NCI-H187 treated with DMSO at 0.1 percent for 48 hours (cell line): ENCODE measurements around the gene DYNLL2.
"Not testable (repeated sequence)": the region's sequence is repeated elsewhere in the genome, so short reads cannot be mapped to it uniquely, and the experiment has no call there.

Experiments
- DNase-seq: peaks from one replicate; lab custom pipeline; 2025; lab: John Stamatoyannopoulos, UW

The DYNLL2 gene

DNA sequence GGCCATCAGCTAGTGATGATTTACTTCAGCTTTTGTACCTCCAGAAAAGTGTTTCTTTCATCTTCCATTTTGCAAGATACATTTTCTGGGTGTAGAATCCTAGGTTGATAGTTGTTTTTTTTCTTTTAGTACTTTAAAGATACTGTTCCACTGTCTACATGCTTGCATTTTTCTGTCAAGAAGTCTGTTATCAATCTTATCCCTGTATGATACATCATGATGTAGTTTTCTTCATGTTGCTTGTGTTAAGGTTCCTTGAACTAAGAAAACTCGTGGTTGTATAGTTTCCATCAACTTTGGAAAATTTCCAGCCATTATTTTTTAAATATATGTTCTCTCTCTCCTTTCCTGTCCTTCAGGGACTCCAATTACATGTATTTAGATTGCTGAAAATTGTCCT lies 24.1 kb downstream of the DYNLL2 start:
- DNase-seq, result no peak

DNA sequence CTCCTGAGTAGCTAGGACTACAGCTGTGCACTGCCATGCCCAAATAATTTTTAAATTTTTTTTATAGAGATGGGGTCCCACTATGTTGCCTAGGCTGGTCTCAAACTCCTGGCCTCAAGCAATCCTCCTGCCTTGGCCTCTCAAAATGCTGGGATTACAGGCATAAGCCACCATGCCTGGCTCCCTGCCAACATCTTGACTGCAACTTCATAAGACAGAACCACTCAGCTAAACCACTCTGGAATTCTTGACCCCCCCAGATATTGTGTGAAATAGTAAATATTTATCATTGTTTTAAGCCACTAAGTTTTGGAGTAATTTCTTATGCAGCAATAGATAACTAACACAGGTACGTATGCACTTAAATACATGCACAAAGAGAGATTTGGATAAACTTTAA lies 26.0 kb downstream of the DYNLL2 start:
- no peak for DNase-seq

DNA sequence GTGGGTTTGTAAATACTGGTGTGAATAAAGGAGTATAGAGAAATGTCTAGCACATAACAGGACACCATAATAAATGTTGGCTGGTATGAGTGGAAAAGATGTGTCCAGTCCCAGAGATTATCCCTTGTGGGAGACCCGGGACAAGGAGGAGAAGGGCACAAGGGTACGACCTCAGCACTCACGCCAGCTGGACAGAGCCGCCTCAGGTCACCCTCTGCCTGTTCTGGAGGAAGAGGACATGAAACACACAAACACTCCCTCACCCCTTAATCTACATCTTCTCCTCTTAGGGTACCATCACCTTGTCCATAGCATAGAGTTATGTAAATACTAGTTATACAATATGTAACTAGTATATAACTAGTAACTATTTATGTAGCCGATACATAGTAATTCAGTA lies 26.8 kb downstream of the DYNLL2 start:
- DNase-seq, result no peak

DNA sequence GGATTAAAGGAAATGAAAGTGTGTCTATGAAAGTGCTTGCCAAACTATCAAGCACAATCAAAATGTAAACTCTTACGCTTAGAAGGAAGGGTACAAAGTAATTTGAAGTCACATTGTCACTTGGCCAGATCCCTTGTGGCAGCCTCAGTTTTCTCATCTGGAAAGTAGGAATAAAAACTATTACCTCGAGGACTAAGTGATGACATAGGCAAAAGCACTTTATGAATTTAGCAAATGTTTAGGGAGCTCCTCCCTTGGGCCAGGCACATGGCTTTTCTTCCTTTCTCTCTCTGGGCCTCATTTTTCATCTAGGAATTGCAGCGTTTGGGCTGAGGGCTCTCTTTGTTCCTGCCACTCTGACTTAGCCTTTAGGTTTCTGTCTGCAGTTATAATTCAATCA lies 28.5 kb downstream of the DYNLL2 start:
- DNase-seq, result no peak

DNA sequence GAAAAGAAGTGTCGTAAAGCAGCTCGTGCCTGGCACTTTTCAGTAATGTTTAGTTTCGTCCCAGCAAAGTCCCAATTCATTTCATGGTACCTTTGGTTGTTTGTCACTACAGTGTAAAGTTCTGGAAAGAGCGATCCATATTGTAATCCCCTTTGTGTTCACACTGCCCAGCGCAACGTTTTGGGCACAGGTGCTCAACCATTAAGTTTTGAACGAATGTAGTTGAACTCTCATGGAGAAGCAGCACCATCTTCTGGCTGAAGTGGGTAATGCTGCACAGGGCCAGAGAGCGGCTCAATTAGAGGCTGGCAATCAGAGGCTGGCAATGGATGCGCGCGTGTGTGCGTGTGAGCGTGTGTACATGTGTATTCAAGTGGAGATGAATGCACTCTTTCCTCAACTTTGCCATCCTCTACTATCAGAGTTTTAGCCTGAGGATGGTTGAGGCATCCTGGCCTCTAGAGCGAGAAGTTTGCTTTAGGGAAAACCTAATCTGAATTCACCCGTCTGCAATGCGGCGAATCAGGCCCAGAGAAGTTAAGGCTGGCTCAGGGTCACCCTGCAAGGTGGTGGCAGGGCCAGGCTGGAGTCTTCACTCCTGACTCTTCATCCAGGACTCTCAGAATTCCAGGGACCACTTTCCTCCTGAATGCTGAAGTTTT lies 29.9 kb downstream of the DYNLL2 start:
- no peak for DNase-seq

DNA sequence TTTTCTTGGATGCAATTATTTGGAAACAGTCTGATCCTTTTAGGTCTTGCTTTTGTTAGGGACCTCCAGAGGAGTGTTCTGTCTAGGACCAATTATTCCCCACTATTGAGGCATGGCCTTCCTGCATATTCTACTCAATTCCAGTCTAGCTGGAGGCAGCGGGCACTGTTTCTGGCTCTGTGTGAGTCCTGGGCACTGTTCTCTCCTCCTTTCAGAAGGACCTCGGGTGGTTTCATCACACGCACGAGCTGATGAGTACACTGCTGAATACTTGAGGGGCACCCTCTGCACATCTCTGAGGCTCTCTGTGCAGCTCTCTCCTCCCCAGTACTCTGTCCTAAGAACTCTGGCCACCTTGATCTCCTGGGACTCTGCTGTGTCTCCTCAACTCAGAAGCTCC lies 30.7 kb downstream of the DYNLL2 start:
- DNase-seq, result no peak

DNA sequence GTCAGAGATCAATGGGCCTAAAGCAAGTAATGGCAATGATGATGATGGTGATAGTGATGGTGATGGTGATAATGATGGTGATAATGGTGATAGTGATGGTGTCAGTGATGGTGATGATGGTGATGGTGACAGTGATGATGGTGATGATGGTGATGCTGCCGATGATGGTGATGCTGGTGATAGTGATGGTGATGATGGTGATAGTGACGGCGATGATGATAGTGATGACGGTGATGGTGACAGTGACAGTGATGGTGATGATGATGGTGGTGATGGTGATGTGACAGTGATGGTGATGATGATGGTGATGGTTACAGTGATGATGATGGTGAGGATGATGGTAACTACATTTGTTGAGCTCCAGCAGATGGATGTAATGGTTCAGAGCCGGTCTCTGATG lies 34.2 kb downstream of the DYNLL2 start:
- DNase-seq, result no peak

DNA sequence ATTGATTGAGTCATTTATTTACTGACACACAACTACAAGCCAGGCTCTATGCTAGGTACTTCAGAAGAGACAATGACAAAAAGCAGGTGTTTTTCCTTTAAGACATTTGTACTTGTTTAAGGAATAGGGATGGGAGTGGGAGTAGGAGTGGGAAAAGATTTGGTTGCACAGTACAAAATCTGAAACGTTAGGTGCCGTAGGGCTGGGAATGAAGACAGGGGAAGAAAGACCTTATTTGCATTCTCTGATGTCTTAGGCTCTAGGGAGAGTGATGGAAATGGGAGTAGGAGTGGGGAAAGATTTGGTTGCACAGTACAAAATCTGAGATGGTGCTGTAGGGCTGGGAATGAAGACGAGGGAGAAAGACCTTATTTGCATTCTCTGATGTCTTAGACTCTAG lies 36.3 kb downstream of the DYNLL2 start:
- DNase-seq, result no peak

DNA sequence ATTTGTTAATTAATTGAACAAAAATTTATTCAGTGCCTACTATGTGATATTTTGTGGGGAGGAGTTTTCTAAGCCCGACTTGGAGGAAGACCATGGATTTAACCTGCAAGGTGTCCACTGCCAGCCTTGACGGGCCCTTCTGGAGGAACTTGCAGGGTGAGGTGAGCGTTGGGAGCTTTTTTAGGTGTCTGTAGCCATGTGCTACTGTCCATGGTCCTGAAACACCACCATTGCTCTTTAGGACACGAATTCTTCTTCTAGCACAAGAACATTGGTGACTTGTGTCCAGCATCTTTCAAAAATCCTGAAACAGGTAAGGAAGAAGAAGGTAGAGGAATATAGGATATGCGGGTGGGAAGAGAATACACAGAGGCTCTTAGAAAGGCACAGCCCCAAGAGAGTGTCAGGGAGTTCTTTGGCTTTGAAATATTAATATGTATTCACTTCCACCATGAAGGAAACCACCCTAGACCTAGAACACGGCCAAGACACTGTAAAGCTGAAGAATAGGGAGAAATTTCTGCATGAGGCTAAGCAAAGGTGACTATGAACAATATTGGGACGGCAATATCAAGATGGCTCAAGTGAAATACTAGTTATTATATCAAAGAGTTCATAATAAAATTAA lies 37.1 kb downstream of the DYNLL2 start:
- DNase-seq, result no peak

DNA sequence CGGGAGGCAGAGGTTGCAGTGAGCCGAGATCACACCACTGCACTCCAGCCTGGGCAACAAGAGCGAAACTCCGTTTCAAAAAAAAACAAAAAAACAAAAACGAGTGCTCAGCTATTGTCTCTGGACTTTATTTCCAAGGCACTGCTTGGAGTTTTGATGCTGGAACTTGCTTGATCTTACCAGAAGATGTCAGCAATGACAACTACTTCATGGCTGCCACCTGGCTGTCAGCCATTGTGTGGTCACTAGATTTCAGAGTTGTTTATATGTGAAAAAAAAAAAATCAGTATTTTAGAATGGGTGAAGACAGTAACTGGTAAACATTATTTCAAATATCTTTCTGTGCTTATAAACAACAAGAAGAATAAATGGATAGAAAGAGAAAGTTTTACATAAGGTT lies 38.7 kb downstream of the DYNLL2 start:
- no peak for DNase-seq

DNA sequence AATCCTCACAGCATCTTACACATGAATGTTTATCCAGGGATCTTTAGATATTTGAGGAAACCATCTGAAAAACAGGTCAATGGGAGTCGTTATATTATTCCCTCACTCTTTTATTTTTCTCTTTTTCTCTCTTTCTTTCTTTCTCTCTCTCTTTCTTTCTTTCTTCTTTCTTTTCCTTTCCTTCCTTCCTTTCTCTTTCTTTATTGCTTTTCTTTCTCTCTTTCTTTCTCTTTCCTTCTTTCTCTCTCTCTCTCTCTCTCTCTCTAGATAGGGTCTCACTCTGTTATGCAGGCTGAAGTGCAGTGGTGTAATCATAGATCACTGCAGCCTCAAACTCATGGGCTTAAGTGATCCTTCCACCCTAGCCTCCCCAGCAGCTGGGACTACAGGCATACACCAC lies 44.6 kb downstream of the DYNLL2 start:
- DNase-seq, result no peak

DNA sequence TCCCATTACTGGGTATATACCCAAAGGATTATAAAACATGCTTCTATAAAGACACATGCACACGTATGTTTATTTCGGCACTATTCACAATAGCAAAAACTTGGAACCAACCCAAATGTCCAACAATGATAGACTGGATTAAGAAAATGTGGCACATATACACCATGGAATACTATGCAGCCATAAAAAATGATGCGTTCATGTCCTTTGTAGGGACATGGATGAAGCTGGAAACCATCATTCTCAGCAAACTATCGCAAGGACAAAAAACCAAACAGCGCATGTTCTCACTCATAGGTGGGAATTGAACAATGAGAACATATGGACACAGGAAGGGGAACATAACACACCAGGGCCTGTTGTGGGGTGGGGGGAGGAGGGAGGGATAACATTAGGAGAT lies 49.5 kb downstream of the DYNLL2 start:
- DNase-seq, result not testable (repeated sequence)

DNA sequence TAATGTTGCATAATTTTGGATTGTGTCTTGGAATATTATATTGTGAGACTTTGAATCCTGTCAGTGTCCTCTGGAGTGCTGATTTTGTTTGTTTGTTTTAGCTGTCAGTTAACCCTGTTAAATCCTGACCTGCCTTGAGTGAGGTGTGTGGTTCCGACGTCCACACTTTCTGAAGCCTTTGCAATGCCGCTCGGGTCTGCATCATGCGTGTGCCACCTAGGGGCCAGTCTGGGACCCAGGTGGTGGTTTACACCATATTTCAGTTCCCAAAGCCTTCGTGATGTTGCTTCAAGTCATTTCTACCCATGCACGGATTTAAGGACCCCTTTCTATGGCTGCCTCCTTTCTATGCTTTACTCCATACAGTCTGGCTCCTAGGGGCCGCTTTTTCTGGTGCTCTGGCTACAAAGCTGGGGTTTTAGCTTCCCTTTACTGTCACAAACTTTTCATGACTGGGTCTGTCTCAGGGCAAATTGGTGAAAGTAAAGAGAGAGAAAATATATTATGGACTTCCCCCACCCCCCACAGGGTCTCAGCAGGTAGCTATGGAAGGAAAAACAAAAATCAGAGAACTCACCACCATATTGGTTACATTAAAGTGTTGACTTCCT lies 53.6 kb downstream of the DYNLL2 start:
- no peak for DNase-seq

DNA sequence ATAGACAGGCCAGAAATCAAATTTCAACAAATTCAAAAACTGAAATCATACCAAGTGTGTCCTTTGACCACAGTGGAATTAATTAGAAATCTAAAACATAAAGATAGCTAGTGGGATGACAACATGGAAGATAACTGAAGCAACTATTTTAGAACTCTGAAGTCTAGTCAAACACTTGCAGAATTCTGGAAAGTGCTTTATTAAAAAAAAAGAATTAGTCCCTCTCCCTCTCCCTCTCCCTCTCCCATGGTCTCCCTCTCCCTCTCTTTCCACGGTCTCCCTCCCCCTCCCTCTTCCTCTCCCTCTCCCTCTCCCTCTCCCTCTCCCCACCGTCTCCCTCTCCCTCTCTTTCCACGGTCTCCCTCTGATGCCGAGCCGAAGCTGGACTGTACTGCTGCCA lies 58.3 kb downstream of the DYNLL2 start:
- no peak for DNase-seq

DNA sequence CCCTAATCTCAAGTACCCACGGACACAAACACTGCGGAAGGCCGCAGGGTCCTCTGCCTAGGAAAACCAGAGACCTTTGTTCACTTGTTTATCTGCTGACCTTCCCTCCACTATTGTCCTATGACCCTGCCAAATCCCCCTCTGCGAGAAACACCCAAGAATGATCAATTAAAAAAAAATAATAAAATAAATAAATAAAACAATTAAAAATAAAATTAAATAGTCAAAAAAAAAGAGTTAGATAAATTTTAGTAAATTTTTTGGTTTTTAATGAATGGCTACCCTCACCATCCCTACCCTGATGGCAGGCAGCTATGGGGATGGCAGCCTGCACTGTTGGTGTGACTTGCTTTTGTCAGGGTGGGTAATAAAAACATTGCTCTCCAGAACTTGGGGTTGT lies 60.1 kb downstream of the DYNLL2 start:
- not testable (repeated sequence) for DNase-seq

DNA sequence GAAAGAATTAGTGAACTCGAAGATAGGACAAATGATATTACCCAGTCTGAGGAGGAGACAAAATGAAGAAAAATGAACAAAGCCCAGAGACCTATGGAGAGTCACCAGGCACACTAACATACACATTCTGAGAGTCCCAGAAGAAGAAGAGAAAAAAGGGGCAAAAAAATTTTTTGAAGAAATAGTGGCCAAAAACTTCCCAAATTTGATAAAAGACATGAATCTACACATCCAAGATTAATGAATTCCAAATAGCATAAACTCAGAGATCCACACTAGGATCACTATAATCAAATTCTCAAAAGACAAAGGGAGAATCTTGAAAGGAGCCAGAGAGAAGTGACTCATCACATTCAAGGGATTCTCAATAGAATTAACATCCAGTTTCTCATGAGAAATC lies 61.6 kb downstream of the DYNLL2 start:
- no peak for DNase-seq
